NCI-H345 treated with DMSO at 0.1 percent for 48 hours (cell line): ENCODE measurements around the gene CFAP20DC.
"Not testable (repeated sequence)": the region's sequence is repeated elsewhere in the genome, so short reads cannot be mapped to it uniquely, and the experiment has no call there.

Source experiments
- DNase-seq: peaks from one replicate; lab custom pipeline; 2025; ENCODE audit not compliant: unreplicated experiment; lab: John Stamatoyannopoulos, UW

Gene CFAP20DC

DNA sequence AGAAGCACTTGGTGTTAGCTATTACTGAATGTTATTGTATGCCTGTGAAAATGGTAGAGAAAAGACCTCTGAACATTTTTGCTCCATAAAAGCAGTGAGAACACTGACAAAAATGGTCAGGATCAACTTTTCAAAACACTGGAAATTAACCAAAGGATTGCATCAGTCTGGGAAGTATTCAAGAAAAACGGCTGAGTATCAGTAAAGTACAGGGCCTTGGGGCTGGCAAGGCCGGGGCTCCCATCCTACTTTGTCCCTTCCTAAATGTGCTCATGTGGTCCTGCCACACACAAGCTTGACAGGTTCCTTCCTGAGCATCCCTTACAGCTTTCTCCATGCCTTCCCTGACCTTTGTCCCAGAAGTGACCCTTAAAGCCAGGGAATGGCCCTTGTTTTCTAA is 84.0 kb downstream of the CFAP20DC start:
- no peak for DNase-seq

GRCh38 chr3:58963928-58964503 is 85.8 kb downstream of the CFAP20DC start:
- DNase-seq = no peak

DNA sequence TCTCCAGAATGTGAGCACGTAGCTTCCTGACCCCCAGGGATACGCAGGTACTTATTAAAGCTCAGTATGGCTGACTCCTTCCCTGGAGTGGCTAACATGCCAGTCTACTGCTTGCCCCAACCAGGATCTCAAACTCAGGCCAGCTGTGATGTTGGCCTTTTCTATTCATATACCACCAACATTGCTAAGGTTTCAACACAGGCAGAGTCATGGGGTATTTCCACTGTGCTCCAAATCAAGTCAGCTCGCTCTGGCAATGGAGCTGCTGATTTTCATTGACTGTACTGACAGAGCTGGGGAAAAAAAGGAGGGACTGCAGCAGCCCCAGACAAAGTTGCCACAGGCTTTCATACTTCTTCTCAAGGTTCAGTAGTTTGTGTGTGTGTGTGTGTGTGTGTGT is 87.0 kb downstream of the CFAP20DC start:
- no peak for DNase-seq

DNA sequence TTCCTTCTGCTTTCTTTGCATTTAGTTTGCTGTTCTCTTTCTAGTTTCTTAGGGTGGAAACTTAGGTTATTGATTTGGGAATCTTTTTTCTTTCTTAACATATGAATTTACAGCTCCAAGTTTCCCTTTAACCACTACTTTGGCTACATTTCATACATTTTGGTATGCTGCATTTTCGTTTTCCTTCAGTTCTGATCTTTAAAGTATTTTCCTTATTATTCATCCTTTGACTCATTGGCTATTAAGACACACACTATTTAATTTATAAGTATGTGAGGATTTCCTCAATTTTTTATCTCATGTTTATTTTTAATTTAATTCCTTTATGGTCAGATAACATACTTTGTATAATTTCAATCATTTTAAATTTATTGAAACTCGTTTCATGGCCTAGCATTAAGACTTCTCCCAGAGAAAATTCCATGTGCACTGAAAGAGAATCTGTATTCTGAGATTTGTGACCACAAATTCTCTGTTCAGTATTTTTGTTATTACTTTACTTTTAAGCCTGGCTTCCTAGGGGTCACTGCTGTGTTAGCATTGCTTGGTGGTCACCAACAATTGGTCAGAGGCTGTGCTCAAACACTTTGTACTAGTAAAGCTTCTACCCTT is 87.7 kb downstream of the CFAP20DC start:
- no peak for DNase-seq

GRCh38 chr3:58955308-58955707 is 94.5 kb downstream of the CFAP20DC start:
- no peak for DNase-seq

DNA sequence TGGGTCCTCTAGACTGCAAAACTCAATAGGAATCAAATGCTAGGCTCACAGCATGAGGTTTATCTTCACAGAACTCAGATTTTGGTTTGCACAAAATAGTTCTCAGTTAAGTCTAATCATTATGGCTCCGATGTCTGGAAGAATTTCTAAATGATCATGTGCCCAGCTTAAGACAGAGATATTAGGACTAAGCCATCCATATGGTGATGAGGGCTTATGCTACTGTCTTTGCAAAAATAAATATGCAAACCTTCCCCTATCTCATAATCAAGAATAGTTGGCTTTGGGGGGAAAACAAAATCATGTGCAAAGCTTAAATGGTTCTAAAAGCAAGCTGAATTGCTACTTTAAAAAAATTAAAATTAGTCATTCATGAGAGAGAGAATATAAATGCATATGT is 96.5 kb downstream of the CFAP20DC start:
- no peak for DNase-seq

DNA sequence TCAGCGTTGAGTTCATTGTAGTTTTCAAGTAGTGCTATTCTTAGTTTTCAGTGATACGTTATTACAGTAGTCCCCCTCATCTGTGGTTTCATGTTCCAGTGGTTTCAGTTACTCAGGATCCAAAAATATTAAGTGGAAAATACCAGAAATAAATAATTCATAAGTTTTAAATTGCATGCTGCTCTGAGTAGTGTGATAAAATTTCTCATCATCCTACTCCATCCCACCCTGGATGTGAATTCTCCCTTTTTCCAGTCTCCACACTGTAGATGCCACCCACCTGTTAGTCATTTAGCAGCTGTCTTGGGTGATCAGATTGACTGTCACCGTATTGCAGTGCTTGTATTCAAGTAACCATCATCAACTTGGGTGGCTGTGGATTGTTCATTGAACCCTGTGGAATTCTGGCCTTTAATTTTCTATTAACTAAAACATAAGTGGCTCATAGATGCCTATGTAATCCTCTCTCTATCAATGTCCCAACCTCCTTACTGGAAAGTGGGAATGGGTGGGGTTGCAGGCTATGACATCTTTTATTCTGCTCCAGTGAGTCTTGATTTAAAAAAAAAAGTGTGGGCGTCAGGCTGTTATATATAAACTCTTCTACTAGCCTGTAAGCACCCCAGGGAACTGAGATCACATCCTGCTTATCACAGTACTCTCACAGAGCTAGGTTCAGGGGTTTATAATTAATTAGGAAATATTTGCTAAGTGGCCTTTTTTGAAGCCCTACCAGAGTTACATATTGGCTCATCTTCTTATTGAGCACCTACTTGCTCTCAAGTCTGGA is 97.5 kb downstream of the CFAP20DC start:
- DNase-seq = no peak

GRCh38 chr3:58948018-58948417 is 101.8 kb downstream of the CFAP20DC start:
- no peak for DNase-seq

GRCh38 chr3:58946875-58947274 is 103.0 kb downstream of the CFAP20DC start:
- no peak for DNase-seq

DNA sequence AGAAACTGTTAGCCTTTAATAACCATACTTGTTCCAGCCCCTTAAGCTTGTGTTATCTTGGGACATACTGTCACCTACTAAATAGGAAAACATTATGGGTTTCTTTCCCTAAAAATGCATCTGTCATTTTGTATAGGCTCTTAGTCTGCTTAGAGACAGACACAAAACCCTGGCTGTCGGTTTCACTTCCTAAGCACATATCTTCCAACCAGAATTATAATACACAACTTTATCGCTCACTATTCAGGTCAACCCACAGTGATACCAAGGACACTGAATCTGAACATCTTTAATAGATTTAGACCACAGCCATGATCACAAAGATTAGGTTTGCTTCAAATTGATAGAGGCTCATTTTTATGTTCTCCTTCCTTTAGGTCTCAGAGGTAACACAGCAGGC is 111.8 kb downstream of the CFAP20DC start:
- no peak for DNase-seq

DNA sequence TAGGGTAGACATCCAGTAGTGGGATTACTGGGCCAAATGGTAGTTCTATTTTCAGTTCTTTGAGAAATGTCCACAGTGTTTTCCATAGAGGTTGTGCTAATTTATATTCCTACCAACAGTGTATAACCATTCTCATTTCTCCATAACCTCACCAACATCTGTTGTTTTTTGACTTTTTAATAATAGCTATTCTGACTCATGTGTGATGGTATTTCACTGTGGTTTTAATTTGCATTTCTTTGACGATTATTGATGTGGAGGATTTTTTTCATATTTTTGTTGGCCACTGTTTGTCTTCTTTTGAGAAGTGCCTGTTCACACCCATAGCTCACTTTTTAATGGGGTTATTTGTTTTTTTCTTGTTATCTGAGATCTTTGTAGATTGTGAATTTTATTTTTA is 125.2 kb downstream of the CFAP20DC start:
- no peak for DNase-seq

GRCh38 chr3:58900386-58900785 is 149.4 kb downstream of the CFAP20DC start:
- no peak for DNase-seq

GRCh38 chr3:58899953-58900298 is 149.9 kb downstream of the CFAP20DC start:
- DNase-seq = no peak

DNA sequence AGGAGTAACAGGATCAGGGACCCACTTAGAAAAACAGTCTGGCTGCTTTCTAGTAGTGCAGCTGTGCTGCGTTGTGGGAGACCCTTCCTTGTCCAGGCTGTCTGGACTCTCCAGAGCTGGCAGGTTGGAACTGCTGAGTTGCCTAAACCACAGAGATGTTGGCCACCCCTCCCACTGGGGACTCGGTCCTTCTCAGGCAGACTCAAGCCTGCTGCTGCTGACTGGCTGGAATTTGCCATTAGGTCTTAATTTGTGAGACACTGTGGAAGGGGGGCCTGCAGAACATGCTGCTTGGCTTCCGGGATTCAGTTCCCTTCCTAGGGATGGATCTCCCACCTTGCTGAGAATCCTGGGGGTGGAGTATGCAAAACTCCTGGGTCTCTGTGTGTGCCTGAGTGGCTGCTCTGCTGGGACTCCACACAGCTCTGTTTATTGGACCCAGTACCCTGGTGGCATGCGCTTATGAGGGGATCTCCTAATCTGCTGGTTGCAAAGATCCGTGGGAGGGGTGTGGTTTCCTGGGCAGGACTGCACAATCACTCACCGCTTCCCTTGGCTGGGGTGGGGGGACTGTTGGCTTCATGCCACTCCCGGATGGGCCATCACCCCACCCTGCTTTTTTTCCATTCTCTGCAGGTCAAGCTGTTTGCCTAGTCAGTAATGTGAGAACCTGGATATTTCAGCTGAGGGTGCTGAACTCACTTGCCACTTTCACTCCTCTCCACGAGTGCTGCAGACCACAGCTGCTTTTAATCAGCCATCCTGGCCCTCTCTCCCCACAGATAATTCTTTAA is 150.5 kb downstream of the CFAP20DC start:
- DNase-seq = no peak

GRCh38 chr3:58898513-58898912 is 151.3 kb downstream of the CFAP20DC start:
- no peak for DNase-seq

GRCh38 chr3:58897646-58898045 is 152.2 kb downstream of the CFAP20DC start:
- DNase-seq = no peak

DNA sequence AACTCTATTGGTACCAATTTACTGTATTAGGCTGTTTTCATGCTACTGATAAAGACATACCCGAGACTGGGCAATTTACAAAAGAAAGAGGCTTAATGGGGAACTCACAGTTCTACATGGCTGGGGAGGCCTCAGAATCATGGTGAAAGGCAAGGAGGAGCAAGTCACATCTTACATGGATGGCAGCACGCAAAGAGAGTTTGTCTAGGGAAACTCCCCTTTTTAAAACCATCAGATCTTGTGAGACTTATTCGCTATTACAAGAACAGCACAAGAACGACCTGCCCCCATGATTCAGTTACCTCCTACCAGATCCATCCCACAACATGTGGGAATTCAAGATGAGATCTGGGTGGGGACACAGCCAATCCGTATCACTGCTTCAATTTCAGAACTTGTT is 154.1 kb downstream of the CFAP20DC start:
- not testable (repeated sequence) for DNase-seq

DNA sequence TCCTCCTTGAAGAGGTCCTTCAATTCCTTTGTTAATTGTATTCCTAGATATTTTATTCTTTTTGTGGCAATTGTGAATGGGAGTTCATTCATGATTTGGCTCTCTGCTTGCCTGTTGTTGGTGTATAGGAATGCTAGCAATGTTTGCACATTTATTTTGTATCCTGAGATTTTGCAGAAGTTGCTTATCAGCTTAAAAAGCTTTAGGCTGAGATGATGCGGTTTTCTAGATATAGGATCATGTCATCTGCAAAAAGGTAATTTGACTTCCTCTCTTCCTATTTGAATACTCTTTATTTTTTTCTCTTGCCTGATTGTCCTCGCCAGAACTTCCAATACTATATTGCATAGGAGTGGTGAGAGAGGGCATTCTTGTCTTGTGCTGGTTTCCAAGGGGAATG is 157.3 kb downstream of the CFAP20DC start:
- DNase-seq = not testable (repeated sequence)

DNA sequence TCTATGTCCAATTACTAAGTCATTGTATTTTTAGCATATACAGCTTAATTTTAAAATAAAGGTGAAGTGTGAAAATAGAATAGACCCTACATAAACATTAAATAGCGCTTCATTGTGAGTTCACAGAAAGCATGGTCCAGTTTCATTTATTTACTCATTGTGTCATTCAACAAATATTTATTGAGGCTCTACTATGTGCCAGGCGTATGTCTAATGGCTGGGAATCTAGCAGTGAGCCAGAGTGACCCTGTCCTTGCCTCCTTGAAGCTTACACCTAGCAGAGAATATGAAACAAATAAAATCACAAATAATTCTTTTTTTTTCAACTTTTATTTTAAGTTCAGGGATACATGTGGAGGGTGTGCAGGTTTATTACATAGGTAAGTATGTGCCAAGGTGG is 161.7 kb downstream of the CFAP20DC start:
- DNase-seq = no peak

GRCh38 chr3:58884453-58884852 is 165.4 kb downstream of the CFAP20DC start:
- no peak for DNase-seq

- no peak for DNase-seq
These were observed 169.6 kb downstream of the CFAP20DC start for GRCh38 chr3:58880182-58880581.

DNA sequence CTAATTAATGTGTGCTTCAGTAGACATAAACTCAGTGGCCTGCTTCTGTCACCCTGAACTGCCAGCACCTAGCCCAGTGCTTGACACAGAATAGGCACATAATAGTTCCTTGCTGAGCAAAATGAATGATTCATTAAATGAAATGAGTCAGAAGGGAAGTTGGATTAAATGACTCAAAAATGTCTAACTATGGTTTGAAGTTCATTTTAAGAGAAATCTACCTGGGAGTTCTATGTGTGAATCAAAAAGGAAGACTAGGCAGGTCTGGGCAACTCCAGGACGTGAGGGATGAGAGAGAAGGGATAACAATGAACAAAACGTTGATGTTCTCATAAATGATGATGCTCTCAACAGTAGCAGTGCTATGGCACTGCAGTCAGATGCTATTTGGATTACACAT is 175.0 kb downstream of the CFAP20DC start:
- DNase-seq = no peak
